HG02588 (cell line): ENCODE measurements around the gene NOTCH4.
"Not testable (repeated sequence)": the region's sequence is repeated elsewhere in the genome, so short reads cannot be mapped to it uniquely, and the experiment has no call there.

ENCODE experiments used
- ATAC-seq: cut with Tn5 transposase; IDR thresholded peaks from one replicate; pipeline ENCODE4 v1.9.1; 2021; ENCODE audit warnings: mild to moderate bottlenecking, moderate library complexity; ENCODE audit not compliant: unreplicated experiment

NOTCH4 gene

DNA sequence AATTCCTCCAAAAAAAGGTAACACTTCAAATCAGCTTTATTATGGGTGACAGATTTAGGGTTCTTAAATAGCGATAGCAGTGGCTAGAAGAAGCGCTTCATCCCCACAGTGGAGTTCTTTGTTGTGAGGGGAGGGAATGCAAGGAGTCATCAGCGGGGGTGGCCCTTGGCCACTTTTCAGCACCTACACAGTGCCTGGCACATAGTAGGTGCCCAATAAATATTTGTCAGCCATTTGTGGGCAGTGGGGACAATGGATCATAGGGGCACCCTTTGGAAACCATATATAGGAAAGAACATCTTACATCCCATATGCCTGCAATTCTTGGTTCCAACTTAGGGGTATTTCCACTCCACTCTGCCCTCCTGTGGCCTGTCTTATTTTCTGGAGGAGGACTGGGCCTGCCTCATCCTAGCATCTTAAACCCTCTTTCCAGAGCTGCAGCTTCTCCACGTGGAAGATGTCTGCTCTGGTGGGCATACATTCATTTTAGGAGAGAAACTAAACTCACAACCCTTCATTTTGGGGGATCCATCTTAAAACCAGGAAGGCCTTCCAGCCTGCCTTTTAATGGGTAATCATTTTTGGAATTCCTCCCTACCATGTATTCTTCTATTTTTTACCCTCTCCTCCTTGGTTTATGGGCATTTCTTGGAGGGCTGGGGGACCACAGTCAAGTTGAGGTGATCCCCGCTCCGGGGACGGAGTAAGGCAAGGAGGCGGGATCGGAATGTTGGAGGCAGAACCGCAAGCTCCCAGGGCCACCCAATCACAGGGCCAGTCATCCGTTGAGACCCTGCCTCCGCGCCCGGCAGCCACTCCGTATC is 28.8 kb downstream of the NOTCH4 start:
- no peak for ATAC-seq

DNA sequence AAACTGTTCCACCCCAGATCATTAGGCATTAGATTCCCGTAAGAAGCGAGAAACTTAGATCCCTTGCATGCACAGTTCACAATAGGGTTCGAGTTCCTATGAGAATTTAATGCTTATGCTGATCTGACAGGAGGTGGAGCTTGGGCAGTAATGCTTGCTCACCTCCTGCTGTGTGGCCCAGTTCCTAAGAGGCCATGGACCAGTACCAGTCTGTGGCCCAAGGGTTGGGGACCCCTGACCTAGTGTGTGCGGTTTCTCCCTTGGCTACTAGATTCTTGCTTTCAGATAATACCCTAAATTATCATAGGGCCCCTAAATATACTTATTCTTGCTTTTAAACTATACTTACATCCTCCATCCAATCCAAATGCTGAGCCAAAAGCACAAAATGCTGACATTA is 29.5 kb downstream of the NOTCH4 start:
- ATAC-seq: no peak

DNA sequence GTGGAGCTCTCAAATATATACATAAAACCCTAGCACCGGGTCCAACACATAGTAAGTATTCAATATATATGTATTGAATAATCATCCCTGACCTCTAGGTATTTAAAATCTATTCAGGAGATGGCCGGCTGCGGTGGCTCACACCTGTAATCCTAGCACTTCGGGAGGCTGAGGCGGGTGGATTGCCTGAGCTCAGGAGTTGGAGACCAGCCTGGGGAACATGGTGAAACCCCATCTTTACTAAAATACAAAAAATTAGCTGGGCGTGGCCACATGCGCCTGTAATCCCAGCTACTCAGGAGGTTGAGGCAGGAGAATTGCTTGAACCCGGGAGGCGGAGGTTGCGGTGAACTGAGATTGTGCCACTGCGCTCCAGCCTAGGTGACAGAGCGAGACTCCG is 30.8 kb downstream of the NOTCH4 start:
- ATAC-seq: not testable (repeated sequence)

DNA sequence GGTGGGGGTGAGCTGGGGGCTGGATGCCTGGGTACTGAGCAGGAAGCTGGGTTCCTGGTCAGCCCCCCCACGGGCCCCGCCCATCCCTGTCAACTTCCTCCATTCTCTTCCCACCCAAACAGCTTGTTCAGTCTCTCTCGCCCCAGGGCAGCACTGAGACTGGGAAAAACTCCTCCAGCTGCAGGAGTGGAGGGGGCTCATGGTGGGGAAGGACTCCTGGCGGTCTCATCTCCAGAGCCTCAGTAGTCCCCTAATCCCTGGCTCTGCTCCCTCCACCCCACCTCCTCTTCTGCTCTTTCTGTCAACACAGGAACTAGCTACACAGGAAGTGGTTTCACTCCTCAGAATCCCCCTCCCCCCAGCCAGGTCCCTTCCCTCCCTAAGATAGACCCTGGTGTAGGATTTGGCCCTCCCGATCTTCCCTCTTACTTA is 31.2 kb downstream of the NOTCH4 start, which contains the start of gene GPSM3:
Gene GPSM3, minus strand, starts transcription at position 36 of the 432 bp plus-strand sequence. CDS start 130 bp downstream, outside the sequence.
- no peak for ATAC-seq

DNA sequence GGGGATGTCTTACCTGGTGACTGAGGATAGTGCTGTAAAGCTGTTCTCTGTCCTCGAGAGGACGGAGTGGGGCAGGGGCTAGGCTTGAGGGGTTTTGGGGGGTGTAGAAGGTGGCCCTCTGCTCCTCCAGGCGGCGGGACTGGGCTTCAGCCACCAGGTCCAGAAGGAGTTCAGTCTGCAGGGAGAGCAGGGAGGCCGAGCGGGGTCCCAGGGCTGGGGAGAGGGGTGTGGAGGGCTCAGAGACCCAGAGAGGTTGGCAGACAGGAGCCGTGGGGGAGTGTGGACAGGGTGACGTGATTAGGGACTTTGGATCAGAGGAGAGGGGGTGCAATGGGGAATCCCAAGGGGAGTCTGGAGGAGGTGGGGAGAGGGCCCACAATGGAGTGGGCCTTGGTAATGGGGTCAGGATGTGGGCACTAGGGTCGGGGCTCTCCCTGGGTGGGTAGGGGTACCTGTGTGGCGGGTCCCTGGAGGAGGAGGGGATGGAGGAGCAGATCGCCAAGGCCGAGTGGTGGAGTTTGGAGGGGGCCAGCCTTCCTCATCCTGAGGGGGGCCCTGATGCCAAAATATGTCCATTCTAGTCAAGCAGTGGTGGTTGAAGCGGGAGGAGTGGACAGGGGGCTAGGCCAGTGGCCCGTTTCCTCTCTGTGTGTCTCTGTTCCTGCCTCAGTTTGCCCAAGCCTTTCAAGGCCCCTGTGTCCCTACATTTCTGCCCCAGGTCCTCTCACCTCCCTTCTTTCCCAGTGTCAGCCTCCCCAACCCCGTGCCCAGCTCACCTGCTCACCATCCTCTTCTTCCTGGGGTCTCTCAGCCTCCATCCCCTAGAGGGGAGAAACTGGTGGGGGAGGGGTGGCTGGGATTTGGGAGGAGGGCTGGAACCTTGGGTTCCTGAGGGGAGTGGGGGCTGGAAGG is 31.9 kb downstream of the NOTCH4 start:
- no peak for ATAC-seq

DNA sequence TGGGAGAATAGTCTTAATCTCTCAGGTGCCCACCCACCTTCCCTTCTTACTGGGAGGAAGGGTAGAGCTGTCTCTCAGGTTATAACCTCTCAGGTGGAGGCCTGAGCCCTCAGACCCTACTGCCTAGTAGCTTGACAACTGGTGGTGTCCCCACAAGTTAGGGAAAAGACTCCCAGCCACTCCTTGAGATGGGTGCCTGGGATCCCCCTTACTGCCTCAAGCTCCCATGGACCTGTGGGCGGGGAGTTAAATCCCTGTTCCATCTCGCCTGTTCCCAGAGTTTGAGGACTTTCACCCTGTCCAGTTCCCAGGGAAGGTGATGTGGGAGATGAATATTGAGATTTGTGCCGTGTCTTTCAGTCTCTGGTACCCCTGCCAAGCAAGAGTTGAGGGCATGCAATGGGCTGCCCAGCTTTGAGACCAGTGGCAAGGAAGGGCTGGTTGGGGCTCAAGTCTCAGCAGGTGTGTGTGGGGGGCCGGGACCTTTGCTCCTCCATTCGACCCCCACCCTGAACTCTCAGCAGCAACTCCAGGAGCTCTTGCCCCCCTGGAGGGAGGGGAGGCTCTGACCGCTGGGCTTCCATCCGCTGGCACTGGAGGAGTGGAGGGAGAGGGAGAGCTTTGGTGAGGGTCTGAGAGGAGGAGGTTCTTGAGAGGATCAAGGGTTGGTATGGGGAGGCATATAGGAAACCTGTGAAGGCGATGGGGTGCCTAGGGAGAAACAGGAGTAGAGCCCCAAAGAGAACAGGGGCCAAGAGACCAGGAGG is 32.8 kb downstream of the NOTCH4 start:
- no peak for ATAC-seq

DNA sequence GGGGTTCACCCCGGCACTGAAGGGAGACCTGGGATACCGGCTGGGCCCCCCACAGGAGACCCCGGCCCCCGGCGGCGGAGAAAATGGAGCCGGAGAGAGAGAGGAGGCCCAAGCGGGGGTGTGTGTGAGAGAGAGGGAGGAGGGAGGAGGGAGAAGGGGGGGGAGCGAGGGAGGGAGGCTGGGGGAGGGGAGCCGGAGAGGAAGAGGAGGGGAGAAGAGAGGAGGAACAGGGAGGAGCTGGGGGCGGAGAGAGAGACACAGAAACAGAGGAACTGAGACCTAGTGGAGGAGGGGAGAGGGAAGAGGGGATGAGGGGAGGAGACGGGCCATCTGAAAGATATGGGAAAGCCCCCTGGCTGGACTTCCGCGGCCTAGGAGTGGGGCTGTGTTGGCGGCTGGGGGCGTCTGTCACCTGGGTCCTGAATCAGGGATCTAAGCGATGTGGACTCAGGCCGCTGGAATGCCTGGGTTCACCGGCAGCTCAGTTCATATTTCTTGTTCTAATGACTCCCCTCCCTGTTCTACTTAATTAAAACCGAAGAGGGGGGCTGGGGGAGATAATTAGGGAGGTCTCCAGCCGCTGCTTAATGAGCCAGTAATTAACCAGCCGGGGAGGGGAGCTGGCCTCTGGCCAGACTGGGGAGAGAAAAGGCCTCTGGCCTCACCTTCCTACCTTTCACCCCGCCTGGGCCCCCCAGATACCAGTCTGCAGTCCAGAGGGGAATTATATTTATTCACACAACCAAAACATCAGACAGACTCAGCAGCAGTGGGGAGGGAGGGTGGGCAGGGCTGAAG is 33.6 kb downstream of the NOTCH4 start, which contains the start of gene PBX2:
Gene PBX2, minus strand, starts transcription at position 149 of the 798 bp plus-strand sequence. CDS start 287 bp downstream, outside the sequence.
- ATAC-seq: peak; percentile 51

DNA sequence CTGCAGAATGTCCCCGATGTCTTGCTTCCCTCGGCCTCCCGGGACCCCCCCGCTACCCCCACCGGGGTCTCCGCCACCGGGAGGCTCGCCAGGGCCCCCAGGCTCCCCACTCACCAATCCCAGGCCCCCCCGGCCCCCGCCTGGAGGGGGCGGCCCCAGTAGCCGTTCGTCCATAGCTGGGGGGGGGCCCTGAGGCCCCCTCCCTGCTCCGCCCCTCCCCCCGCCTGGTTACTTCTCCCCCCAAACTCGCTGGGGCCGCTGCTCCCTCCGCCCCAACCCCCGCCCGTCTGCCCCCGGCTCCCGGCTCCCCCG is 34.2 kb downstream of the NOTCH4 start:
- ATAC-seq: no peak

DNA sequence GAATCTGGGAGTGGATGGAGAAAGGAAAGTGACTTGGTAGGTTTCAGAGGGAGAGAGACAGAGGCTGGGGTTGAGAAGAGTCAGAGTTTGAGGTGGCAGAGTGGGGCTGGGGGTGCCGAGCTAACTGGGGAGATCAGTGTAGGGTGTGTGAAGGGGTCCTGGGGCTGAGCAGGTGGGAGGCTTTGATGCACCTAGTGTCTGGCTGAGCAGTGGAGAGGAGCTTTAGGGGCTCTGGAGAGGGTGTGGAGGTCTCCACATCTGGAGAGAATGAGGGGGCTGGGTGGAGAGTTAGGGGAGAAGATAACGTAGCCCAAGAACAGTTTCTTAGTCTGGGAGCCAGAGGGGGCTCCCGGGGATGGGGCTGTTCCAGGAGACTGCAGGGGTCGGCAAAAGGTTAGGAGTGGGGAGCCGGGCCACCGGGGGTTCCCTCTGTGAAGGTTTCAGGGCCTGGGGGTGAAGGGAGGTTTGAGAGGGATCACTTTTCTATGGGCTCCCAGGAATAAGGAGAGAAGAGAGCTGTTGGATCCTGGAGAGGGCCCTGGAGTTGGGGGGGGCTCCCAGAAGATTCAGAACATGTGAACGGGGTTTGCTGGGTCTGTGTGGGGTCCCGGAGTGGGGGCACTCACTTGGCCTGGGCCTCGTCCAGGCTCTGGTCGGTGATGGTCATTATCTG is 34.7 kb downstream of the NOTCH4 start:
- no peak for ATAC-seq

DNA sequence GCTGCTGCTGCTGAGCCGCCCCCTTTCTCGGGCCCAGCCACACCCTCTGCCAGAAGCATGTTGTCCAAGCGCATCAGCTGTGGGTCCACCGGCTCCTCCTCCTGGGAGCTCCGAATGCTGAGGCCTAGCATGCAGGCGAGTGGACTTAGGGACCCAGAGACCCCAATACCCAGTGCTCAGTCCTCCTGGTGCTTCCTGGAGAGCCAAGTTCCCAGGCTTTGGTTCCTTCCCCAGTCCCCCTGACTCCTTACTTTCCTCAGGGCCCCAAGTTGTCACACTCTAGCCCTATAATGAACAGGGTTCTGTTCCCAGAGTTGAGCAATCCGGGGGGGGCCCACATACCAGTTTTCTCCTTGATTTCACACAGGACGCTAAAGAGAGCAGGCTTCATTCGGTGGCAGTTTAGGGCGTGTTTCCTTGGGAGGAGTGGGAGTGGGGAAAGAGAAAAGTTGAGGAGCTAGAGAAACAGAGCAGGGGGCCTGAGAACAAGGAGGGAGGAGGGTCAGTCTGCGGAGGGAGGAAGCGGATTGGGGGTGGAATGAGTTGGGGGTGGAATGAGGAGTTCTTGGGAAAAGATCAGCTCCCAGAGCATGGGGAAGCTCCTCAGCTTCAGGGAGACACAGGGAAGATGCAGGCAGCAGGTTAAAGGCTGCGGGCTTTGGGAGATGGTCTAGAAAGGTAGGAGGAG is 35.3 kb downstream of the NOTCH4 start:
- ATAC-seq: no peak

DNA sequence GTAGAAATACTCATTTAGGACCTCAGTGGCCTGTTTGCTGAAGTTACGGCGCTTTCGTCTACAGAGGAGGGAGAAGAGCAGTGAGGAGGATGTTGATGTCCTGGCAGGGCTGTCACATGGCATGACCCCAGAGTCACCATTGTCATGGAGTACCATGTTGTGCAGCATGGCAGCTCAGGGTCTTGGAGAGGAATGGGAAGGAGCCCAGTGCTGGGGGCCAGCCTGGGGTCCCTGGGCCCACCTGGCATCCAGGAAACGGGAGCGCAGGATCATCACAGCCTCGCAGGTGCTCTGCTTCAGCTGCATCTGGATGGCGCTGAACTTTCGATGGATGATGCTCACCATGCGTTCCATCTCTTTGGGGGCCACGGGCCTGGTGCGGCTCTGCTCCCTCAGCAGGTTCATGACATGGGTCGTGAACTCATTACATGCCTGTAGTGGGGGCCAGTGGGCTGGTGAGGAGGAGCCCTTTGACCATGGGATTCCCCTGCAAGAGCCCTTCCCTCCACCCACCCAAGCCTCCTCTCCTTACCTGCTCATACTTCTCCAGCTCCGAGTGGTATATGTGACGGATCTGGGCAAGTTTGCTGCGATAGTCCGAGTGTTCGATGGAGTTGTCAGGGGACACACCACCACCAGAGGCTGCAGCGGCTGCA is 36.0 kb downstream of the NOTCH4 start:
- not testable (repeated sequence) for ATAC-seq

DNA sequence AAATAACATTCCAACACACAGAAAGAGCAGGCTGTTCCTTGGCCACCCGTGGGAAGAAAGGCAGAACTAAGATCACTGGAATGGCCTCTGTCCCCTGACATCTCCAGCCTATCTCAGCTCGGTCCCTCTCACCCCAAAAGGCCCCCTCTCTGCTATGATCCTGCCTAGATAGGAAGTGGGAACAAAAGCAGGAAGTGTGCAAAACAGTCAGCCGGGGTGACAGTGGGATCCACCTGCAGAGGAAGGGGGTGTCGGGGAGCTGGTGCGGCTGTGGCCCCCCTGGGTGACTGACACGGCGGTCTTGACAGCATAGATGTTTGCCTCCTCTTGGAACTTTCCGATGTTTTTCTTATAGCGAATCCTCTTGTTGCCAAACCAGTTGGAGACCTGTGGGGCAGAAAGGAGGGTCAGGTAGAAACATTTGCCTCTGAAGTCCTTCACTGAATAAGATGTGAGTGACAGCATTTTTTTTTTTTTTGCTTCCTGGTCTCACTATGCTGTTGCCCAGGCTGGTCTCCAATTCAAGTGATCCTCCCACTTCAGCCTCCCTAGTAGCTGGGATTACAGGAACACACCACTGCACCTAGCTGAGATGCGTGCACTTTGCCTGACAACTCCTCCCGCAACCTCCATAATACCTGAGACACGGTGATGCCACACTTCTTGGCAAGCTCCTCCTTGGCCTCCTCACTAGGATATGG is 36.7 kb downstream of the NOTCH4 start:
- ATAC-seq: no peak

DNA sequence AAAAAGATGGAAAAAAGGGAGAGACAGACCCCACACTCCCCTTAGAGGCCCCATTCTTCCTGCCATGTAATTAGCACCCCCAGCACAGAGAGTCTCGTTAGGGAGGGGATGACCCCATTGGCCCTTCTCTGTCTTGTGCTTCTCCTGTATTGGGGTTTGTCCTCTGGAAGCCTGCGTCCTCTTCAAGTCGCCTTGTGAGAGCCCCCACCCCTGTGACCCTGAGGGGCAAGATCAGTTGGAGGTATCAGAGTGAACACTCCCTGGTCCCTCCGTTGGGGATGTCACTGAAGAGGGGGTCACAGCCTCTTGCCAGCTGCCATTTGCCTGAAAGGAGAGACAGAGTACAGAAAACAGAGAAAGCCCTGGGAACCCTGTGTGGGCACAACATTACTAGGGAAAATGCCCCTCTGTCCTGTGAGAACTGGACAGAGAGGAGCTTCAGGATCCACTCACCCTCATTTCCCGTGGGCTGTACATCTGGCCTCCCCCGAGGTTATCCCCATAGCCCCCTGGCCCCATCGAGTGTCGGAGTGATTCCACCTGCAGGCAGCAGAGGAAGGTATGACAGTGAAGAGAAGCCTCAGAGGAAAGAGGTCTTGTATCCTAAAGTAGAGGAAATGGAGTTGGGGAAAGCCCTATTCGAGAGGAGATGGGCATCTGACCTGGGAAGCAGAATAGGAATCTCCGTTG is 37.6 kb downstream of the NOTCH4 start:
- ATAC-seq: not testable (repeated sequence)

DNA sequence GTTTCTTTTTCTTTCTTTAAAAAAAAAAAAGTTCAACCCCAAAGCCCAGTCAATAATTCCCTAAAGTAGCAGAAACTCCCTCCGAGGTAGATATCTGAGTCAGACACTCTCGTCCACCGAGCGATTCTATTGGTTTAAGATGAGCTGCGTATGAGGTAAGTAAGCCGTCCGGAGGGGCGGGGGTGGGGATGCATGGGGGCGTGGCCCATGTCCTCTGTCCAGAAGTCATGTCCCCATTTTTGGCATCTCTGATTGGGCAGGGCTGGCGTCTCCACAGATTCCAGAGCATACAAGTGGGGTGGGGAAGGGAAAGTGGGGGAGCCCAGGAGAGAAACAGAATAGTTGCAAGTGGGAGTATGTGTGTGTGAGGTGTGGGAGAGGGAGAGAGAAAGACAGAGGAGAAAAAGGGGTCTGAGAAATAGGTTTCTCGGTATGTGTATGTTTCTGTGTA is 38.2 kb downstream of the NOTCH4 start:
- not testable (repeated sequence) for ATAC-seq

DNA sequence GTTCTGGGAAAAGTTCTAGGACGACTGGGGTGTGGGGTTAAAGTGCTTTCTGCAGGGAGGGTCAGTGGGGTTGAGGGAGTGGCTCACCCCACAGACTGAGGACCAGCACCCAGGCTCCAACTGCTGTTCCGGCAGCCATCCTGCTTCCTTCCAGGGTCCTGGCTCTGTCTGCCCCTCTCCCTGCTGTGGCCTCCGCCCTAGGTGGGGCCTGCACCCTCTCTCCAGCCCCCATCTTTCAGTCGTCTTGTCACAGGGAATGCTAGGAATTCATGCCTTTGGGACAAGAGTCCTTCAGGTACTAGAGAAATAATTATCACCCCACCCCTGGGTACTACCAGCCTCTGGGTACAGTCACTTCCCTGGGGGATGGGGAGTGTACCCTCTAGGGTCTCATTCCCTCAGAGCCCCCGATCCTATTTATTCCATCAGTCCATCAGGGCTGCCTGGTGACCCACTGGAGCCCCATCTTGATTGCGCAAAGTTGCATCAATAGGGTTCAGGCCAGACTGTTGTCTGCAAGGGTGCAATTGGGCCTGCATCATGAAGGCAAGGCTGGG is 39.7 kb downstream of the NOTCH4 start, which contains the start of gene AGER:
Gene AGER, minus strand, starts transcription at position 170 of the 557 bp plus-strand sequence. Its CDS starts 31 bp downstream, at position 139.
- no peak for ATAC-seq

DNA sequence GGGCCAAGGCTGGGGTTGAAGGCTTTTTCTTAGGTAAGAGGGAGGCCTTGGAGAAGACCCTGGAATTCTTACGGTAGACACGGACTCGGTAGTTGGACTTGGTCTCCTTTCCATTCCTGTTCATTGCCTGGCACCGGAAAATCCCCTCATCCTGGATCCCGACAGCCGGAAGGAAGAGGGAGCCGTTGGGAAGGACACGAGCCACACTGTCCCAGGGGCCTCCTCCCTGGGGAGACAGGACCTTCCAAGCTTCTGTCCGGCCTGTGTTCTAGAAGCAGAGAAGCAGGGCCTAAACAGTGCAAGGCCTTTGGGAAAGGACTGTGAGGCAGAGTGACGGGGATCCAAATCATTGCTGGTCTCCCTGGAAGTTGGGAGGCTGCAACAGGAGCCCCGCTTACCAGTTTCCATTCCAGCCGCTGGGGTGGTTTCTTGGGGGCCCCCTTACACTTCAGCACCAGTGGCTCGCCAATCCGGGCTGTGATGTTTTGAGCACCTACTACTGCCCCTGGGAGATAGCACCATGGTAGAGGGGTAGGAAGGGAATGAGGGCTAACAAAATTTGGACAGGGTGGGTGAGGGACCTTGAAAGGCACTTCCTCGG is 40.3 kb downstream of the NOTCH4 start:
- no peak for ATAC-seq
